Measurements from ENCODE around the gene ERBB4.

Gene ERBB4

GRCh38 chr2:211923019-211923418 is 615.6 kb downstream of the ERBB4 start:
- no peak for DNase-seq (ENCODE audit: low read depth)

GRCh38 chr2:211903961-211904360 is 634.6 kb downstream of the ERBB4 start:
- DNase-seq (ENCODE audit: low read depth): no peak

DNA sequence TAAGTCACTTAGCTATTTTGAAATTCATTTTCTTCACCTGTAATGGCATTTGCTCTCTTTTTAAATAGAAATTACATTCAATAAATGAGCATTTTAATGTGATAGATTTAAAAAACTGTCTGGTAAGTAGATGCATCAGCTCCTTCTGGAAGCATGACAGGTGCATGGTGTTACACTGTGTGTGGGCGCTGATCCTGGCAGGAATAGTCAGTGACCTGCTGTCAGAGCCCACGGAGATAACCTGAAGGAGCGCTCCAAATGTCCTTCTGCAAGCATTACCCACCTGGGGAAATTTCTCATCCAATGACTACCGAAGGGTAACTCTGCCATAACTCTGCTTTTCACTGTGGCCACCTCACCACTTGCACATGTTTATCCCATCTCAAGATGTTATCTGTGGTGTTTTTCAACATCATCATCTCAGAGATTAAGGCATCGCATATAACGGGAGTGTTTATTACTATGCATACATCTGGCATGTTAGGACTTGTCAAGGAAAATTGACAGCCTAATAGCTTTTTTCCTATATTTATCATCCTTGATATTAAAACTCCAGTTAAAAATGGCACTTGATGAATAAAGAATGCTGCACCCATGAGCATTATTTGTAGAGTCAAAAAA is 637.3 kb downstream of the ERBB4 start:
- DNase-seq (ENCODE audit: low read depth): no peak

DNA sequence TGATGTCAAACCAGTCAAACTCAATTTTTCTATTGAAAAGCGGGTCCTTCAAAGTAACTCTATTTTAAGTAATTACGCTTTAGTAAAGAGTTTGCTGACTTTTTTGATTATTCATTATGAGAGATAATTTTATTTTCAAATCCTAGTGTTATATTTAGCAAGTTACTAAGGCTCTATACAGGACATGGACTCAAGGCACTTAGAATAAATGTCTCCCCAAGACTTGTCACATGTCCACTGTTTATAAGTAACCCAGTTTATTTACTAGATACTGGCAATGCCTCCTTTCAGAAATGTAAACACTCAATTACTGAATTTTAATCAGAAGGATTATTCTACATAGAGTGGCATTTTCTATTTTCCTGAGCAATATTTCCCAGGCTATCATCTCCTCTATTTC is 638.1 kb downstream of the ERBB4 start:
- no peak for DNase-seq (ENCODE audit: low read depth)

DNA sequence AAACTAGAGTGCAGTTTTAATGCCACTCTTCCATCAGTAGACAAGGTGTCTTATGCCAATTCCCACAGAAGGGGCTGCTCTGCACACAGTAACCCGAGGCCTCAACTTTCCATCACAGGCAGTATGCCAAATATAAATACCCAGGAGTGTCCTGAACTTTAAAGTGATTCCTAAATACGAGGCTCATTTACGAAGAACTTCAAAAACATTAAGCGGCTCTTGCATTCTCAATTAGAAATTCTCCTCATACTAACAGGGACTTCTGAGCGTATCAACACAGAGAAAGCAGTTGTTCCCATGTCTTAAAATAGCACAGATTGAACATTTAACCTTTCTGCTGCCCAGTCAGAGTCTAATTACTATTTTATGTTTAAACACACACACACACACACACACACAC is 638.6 kb downstream of the ERBB4 start:
- no peak for DNase-seq (ENCODE audit: low read depth)

- DNase-seq (ENCODE audit: low read depth): no peak
These were observed 639.9 kb downstream of the ERBB4 start for GRCh38 chr2:211898702-211899101.

DNA sequence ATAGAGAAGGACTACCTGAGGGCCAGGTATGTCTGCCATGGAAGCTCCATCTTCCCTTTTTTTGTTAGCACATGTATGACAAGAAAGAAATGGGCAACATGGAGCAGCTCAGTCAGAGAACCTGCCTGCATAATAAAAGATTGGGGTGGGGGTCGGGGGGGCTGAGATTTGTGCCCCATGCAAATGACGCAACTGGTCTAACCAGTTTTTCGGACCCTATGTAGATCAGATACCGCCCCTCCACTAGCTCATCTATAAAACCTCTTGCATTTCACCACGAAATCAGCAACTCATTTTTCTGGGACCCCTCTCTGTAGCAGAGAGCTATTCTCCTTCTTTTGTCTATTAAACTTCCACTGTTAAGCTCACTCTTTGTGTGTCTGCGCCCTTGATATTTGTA is 657.2 kb downstream of the ERBB4 start:
- no peak for DNase-seq (ENCODE audit: low read depth)

GRCh38 chr2:211879323-211879722 is 659.3 kb downstream of the ERBB4 start:
- no peak for DNase-seq (ENCODE audit: low read depth)

GRCh38 chr2:211877061-211877460 is 661.5 kb downstream of the ERBB4 start:
- peak; percentile 66 for DNase-seq (ENCODE audit: low read depth)

DNA sequence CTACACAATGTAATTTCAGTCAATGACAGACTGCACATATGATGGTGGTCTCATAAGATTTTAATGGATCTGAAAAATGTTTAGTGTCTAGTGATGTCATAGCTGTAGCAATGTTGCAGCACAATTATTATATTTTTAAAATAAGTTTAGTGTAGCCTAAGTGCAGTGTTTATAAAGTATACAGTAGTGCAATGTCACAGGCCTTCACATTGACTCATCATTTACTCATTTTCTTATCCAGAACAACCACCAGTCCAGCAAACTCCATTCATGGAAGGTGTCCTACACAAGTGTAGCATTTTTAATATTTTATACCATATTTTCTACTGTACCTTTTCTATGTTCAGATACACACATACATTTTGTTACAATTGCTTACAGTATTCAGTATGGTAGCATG is 663.1 kb downstream of the ERBB4 start:
- DNase-seq (ENCODE audit: low read depth): peak; percentile 31

GRCh38 chr2:211868996-211869533 is 669.5 kb downstream of the ERBB4 start:
- no peak for DNase-seq (ENCODE audit: low read depth)

DNA sequence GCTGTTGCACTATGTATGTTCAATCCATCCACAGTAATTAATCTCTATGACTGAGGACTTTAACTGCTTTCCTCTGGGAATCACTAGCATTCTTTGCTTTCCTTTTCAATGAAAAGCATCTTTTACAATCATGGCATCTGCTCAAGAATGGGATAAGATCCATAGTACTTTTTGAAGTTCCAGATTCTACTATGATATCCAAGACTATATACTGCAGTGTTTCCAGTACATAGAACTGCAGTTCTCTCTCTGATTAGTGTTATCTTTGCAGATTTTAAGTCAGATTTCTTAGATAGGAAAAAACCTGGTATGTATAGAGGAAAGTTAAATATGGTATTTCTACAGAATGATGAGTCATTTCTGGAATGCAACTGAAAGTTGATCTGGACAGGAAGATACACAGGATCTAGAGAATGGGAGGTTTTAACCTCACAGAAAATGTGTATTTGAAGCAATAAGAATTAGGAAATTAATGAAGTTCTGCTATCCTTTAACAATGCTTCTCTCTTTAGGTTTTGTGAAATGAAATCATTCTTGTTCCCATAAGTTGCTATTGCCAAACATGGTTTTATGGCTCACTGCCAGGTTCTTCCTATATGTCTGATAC is 670.7 kb downstream of the ERBB4 start:
- DNase-seq (ENCODE audit: low read depth): peak; percentile 57

GRCh38 chr2:211864328-211864727 is 674.3 kb downstream of the ERBB4 start:
- DNase-seq (ENCODE audit: low read depth): no peak

DNA sequence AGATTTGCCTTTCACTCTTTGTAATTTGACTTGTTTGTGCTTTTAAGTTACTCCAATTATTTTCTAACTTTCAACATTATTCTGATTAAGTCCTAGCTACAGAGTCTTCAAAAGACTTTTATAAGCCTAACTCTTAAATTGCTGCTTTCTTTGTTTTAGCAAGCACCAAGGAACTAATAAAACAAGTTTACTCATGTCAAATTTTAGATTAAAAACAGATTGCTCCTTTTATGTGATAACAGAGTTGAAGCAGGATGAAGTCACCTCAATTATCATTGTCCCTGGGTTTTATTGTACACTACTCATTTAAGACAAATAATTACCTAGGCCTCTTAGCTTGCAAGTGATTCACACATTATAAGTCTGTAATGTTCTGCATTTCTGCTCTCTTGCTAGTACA is 678.4 kb downstream of the ERBB4 start:
- no peak for DNase-seq (ENCODE audit: low read depth)

DNA sequence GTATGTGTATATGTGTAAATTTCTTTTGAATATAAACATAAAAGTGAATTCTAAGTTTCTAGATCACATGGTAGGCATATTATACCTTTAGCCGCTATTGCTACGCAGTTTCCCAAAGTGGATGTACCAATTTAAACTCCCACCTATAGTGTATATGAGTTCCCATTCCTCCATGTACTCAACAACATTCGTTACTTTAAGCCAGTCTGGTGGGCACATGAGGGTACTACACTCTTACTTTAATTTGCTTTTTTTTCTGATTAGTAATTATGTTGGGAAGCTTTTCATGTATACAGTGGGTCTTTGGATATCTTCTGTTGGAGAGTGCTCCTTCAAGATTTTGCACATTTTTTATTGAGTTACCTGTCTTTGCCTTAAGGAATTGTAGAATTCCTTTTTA is 683.8 kb downstream of the ERBB4 start:
- DNase-seq (ENCODE audit: low read depth): no peak

GRCh38 chr2:211846714-211847113 is 691.9 kb downstream of the ERBB4 start:
- DNase-seq (ENCODE audit: low read depth): no peak

GRCh38 chr2:211846036-211846400 is 692.6 kb downstream of the ERBB4 start:
- no peak for DNase-seq (ENCODE audit: low read depth)

DNA sequence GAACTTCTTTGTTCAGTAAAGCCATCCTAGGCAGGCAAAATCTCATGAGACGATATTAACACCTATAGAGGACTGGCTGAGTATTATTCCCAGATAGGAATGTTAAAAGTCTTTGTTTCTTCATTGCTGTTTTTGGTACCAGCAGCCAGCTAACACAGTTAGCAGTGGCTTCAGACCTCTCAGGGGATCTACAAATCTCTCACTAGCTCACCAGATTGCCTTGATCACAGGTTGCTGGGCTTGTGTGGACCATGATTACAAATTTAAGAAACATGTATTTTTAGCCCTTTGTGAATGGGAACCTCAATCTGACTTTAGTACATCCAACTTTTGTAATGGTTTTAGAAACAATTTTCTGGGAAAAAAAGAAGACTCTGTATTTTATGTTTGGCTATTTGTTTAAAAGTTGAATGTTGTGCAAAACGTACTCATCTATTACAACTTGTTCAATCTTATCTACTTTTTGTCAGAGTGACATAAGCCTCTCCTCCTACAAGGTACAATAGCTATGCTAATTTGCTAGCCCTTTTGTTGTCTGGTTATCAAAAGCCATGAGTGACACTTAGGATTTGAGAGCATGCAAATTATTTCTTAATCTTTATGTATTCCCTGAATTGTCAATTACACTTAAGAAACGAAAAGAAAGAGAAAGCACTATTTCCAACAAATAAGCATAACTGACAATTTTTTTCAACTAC is 693.1 kb downstream of the ERBB4 start:
- DNase-seq (ENCODE audit: low read depth): no peak

DNA sequence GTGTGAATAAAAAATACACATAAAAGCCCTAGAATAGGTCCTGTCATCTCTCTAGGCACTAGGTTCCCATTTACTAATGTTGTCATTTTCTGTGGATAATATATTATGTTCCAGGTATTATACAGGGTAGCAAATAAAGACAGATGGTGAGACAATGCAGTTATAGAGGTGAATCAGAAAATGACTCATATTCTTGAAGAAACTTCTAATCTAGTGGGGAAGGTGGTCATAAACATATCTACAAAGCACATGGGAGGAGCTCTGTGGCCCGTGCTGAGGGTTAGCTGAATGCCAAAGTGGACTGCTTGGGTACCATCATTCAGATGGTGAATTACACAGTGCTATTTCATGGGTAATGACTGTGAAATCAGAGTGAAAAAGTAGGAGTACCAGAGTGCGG is 700.9 kb downstream of the ERBB4 start:
- peak; percentile 25 for DNase-seq (ENCODE audit: low read depth)

- DNase-seq (ENCODE audit: low read depth): no peak
These were observed 701.4 kb downstream of the ERBB4 start for GRCh38 chr2:211837206-211837605.

DNA sequence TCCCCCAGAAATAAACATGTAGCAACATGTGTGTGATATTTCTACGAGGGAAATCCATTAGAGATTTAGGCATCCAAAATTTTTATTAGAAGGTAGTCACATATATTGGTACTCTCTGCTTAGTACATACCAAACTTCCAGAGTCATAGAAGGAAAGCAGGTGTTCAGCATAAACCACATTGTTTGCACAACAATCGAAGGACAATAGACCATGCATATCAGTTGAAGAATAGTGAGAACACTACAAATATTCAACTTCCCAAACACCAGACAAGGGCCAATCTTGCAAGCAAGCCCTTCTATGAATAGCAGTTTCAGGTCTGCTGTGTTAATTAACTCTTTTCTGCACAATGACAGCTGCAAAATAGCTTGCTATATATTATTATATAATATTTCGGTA is 702.2 kb downstream of the ERBB4 start:
- DNase-seq (ENCODE audit: low read depth): no peak

- DNase-seq (ENCODE audit: low read depth): no peak
These were observed 702.9 kb downstream of the ERBB4 start for GRCh38 chr2:211835695-211836094.

GRCh38 chr2:211833582-211834279 is 704.9 kb downstream of the ERBB4 start:
- DNase-seq (ENCODE audit: low read depth): no peak
